Natural killer cell (primary cell): ENCODE measurements around the gene L3MBTL2. TPM values are rescaled to one million over a fixed set of nuclear protein-coding genes. Genes with fewer than 3 reads are reported as not detected.

Experiments
- ATAC-seq, 3 donors: fragments of 150-1000 bp in 2 of 3; fragments of 200-7000 bp in 1 of 3; cut with Tn5 transposase; 1 replicate in 1 of 3; 2 replicates in 2 of 3; pipeline ENCODE4 v1.10.0; 2021; ENCODE audit warnings: mild to moderate bottlenecking in 2 of 3, moderate library complexity in 2 of 3
- DNase-seq, 2 donors: peaks; one replicate each; pipeline versions ENCODE4 v3.0.0 to v3.0.0-alpha.2; 2013 to 2021; ENCODE audit warnings: mixed read lengths in 1 of 2
- H3K27ac ChIP-seq: one replicate; pipeline ENCODE4 v1.5.1; 2013; ENCODE audit warnings: mild to moderate bottlenecking, low read length
- H3K27me3 ChIP-seq: one replicate; pipeline ENCODE4 v1.6.1; 2013; ENCODE audit warnings: low read length; ENCODE audit not compliant: control insufficient read depth, insufficient read depth
- H3K36me3 ChIP-seq: one replicate; pipeline ENCODE4 v1.6.1; 2013; ENCODE audit warnings: low read length; ENCODE audit not compliant: control insufficient read depth, insufficient read depth
- H3K4me1 ChIP-seq: one replicate; pipeline ENCODE4 v1.6.1; 2013; ENCODE audit warnings: low read length; ENCODE audit not compliant: control insufficient read depth, insufficient read depth
- H3K4me3 ChIP-seq: one replicate; pipeline ENCODE4 v1.5.1; 2013; ENCODE audit warnings: low read length
- H3K9me3 ChIP-seq: one replicate; pipeline ENCODE4 v1.6.1; 2013; ENCODE audit warnings: low read length; ENCODE audit not compliant: control insufficient read depth, insufficient read depth
- H3K27ac Mint-ChIP-seq, 2 donors: one replicate each; pipeline ENCODE4 v1.8.0; 2022; ENCODE audit warnings: mild to moderate bottlenecking in 2 of 2, mixed read lengths in 2 of 2, moderate library complexity in 1 of 2
- H3K27me3 Mint-ChIP-seq, 2 donors: one replicate each; pipeline ENCODE4 v1.8.0; 2022; ENCODE audit warnings: low read depth in 2 of 2, mixed read lengths in 2 of 2
- H3K36me3 Mint-ChIP-seq: one replicate; pipeline ENCODE4 v1.8.0; 2022; ENCODE audit warnings: mixed read lengths
- H3K4me1 Mint-ChIP-seq, 2 donors: one replicate each; pipeline ENCODE4 v1.8.0; 2022; ENCODE audit warnings: mixed read lengths in 2 of 2
- H3K4me3 Mint-ChIP-seq: one replicate; pipeline ENCODE4 v1.8.0; 2022; ENCODE audit warnings: mild to moderate bottlenecking, moderate library complexity, mixed read lengths
- H3K9me3 Mint-ChIP-seq, 2 donors: one replicate each; pipeline ENCODE4 v1.8.0; 2022; ENCODE audit warnings: mixed read lengths in 2 of 2
- CTCF ChIP-seq: fragments of 200-600 bp; IDR thresholded peaks from one replicate; pipeline ENCODE4 v1.8.0; 2022; ENCODE audit warnings: antibody characterized with exemption
- WGBS: methylation state at CpG from one replicate; pipeline ENCODE4 v1.1.7; 2013; ENCODE audit warnings: missing lambda C conversion rate; ENCODE audit not compliant: insufficient coverage; 5-methylcytosine and 5-hydroxymethylcytosine counted together
- intact Hi-C: fragments of 100-400 bp; cut with micrococcal nuclease; formaldehyde crosslinking; loops from one replicate; pipeline ENCODE4 v1.14.2; 2022
- total RNA-seq, 4 donors: library from RNA; stranded (reverse); fragments of 120-200 nt in 1 of 4; gene quantifications; one replicate each; pipeline versions ENCODE4 v1.2.3 to v1.2.4, GENCODE V29; 2013 to 2022

The L3MBTL2 gene
- total RNA-seq, 3 donors from 2014 or later (not counting 1 experiment from before 2014, with no cell fraction given): 25.2 to 32.1 (median 31.7) TPM

DNA sequence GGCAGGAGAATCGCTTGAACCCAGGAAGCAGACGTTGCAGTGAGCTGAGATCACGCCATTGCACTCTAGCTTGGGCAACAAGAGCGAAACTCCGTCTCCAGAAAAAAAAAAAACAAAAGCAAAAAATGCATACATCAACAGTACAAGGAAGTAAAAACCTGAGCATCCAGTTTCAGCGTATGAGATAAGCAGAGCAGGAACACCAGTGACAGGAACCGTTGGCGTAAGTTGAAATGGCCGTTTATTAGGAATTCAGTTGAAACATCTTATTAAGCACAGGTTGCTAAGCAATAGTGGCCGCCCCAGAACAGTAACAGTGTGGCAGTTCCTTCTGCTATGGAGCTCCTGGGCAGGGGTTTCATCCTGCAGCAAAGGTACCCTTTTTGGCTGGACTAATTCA lies 4.0 kb upstream of the L3MBTL2 start:
- no peak overlapping the region for H3K27ac ChIP-seq
- no peaks in the 10 kb centered on the region for H3K27me3 ChIP-seq
- no peak overlapping the region for H3K4me3 ChIP-seq
- Mint-ChIP-seq H3K27me3 (peaks cover 0 to 16% of the 10 kb centered on the region in 2 donors), H3K4me3 (no peak overlapping the region), H3K4me1 (peaks cover 24 to 26% of the 10 kb centered on the region in 2 donors), H3K36me3 (no peaks in the 10 kb centered on the region), H3K9me3 (no peaks in the 10 kb centered on the region), H3K27ac (no peak overlapping the region)
- H3K36me3 ChIP-seq: no peaks in the 10 kb centered on the region
- intact Hi-C loops: loop anchor here (10.0 kb wide), 1 partner anchor 84 kb away; the partner anchor contains the start of gene RANGAP1
- no peak for TF ChIP-seq CTCF
- WGBS: 48% methylated on average over 10 of the region's 10 CpGs
- H3K4me1 ChIP-seq: peaks cover 32% of the 10 kb centered on the region
- no peak for DNase-seq
- H3K9me3 ChIP-seq: no peaks in the 10 kb centered on the region
- ATAC-seq: no peak

GRCh38 chr22:41203118-41203517 lies 2.0 kb upstream of the L3MBTL2 start:
- no peak for DNase-seq
- H3K4me1 ChIP-seq: peaks cover 23% of the 10 kb centered on the region
- Mint-ChIP-seq H3K4me1 (peaks cover 19 to 20% of the 10 kb centered on the region in 2 donors), H3K27me3 (peaks cover 0 to 13% of the 10 kb centered on the region in 2 donors), H3K9me3 (no peaks in the 10 kb centered on the region), H3K36me3 (no peaks in the 10 kb centered on the region), H3K4me3 (no peak overlapping the region), H3K27ac (no peak overlapping the region)
- H3K27ac ChIP-seq: no peak overlapping the region
- H3K9me3 ChIP-seq: no peaks in the 10 kb centered on the region
- WGBS: 99% methylated on average over 2 of the region's 2 CpGs
- H3K27me3 ChIP-seq: no peaks in the 10 kb centered on the region
- intact Hi-C loops: loop anchor here (10.0 kb wide), 1 partner anchor 82 kb away; the partner anchor contains the start of gene RANGAP1
- H3K4me3 ChIP-seq: no peak overlapping the region
- TF ChIP-seq CTCF: no peak
- H3K36me3 ChIP-seq: no peaks in the 10 kb centered on the region
- no peak for ATAC-seq

DNA sequence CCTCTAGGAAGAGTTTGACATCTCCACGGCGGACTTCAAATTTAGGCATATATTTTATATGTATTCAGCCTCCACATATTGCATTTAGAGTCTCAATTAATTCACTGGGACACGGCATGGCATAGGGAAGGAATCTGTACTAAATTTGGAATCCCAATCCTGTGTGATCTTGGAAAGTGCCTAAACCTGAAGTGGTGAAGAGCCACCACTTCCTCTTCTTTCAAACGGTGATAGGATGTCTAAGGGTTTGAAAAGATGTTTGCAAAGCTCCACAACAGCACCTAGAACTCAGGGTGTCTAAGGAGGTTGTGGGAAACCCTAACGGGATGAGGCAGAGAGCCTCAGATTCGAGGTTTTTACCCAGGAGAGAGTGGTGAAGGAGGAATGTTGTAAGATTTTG lies 1.0 kb upstream of the L3MBTL2 start:
- no peaks in the 10 kb centered on the region for H3K9me3 ChIP-seq
- no peaks in the 10 kb centered on the region for H3K36me3 Mint-ChIP-seq
- H3K36me3 ChIP-seq: no peaks in the 10 kb centered on the region
- 45% methylated on average over 4 of the region's 6 CpGs for WGBS
- DNase-seq: no peak
- no peak for ATAC-seq
- no peak overlapping the region for H3K27ac ChIP-seq
- peak overlapping the region in 1 of 2 donors; percentile 92 for H3K27ac Mint-ChIP-seq
- intact Hi-C loops: loop anchor here (2.0 to 10.0 kb wide), 2 partner anchors 81 to 253 kb away; partner anchors contain the start of genes RANGAP1 and RBX1
- TF ChIP-seq CTCF: no peak
- H3K27me3 ChIP-seq: no peaks in the 10 kb centered on the region
- H3K9me3 Mint-ChIP-seq: no peaks in the 10 kb centered on the region
- H3K4me3 ChIP-seq: no peak overlapping the region
- H3K4me1 ChIP-seq: peaks cover 17% of the 10 kb centered on the region
- peaks cover 14 to 15% of the 10 kb centered on the region in 2 donors for H3K4me1 Mint-ChIP-seq
- H3K27me3 Mint-ChIP-seq: peaks cover 0 to 13% of the 10 kb centered on the region in 2 donors
- H3K4me3 Mint-ChIP-seq: peak overlapping the region; percentile 49

DNA sequence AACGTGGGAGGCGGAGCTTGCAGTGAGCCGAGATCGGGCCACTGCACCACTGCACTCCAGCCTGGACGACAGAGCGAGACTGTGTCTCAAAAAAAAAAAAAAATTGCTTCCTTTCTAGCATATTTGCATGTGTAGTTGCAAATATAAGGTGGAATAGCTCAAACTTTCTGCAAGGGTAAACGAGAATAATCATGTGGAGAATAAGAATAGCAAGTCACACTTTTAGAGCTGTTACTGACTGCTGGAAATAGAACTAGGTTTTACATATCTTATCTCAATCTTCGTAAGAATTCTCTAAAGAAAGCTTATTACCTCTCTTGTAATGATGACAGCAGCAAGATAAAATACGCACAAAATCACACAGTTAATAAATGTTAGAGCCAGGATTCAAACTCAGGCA lies 1.6 kb downstream of the L3MBTL2 start:
- Mint-ChIP-seq H3K9me3 (no peaks in the 10 kb centered on the region), H3K4me3 (peak overlapping the region; percentile 47), H3K36me3 (peaks cover 7% of the 10 kb centered on the region), H3K27me3 (peaks cover 0 to 6% of the 10 kb centered on the region in 2 donors), H3K4me1 (peaks cover 14 to 20% of the 10 kb centered on the region in 2 donors), H3K27ac (no peak overlapping the region)
- no peak for DNase-seq
- 87% methylated on average over 9 of the region's 9 CpGs for WGBS
- Histone ChIP-seq H3K27me3 (no peaks in the 10 kb centered on the region), H3K27ac (no peak overlapping the region), H3K4me1 (peaks cover 17% of the 10 kb centered on the region), H3K36me3 (peaks cover 9% of the 10 kb centered on the region), H3K9me3 (no peaks in the 10 kb centered on the region), H3K4me3 (no peak overlapping the region)
- intact Hi-C loops: loop anchor here (10.0 kb wide), 1 partner anchor 78 kb away; the partner anchor contains the start of gene RANGAP1
- ATAC-seq: no peak
- no peak for TF ChIP-seq CTCF
